H1 (cell line): ENCODE data around the gene HTR2A. TPM values are rescaled to one million over a fixed set of nuclear protein-coding genes. Genes with fewer than 3 reads are reported as not detected.

ENCODE experiments used
- CTCF ChIA-PET: fragments of 300-600 bp; sonication (Branson Sonifier 250); formaldehyde crosslinking; loops from one replicate; lab custom pipeline; 2021; ENCODE audit not compliant: partially characterized antibody; lab: Charles Lee
- POLR2A ChIA-PET: fragments of 300-600 bp; sonication (Branson Sonifier 250); formaldehyde crosslinking; loops from one replicate; lab custom pipeline; 2021; ENCODE audit warnings: inconsistent platforms; ENCODE audit not compliant: partially characterized antibody; lab: Charles Lee
- DNase-seq, 2 experiments: peaks; one replicate each; pipeline versions ENCODE4 v3.0.0 to v3.0.0-alpha.2; 2010 to 2022; ENCODE audit warnings: low spot score in 2 of 2, low read depth in 1 of 2, mixed read lengths in 1 of 2
- FAIRE-seq: peaks from 2 replicates; lab custom pipeline; 2011; peaks lifted over from hg19 to GRCh38; lab: Jason Lieb, UNC
- H2AFZ ChIP-seq: 2 replicates; pipeline ENCODE4 v1.8.1; 2012; ENCODE audit warnings: low read length, inconsistent platforms
- H2AK5ac ChIP-seq: 2 replicates; pipeline ENCODE4 v1.6.1; 2013; ENCODE audit warnings: low read depth, low read length
- H2BK120ac ChIP-seq: replicated peaks from 2 replicates; pipeline ENCODE3; 2013; ENCODE audit warnings: low read depth, low read length, inconsistent platforms
- H2BK12ac ChIP-seq: 2 replicates; pipeline ENCODE4 v1.6.1; 2013; ENCODE audit warnings: low read depth, low read length
- H2BK15ac ChIP-seq: 2 replicates; pipeline ENCODE4 v1.6.1; 2013; ENCODE audit warnings: low read length
- H2BK20ac ChIP-seq: 2 replicates; pipeline ENCODE4 v1.6.1; 2013; ENCODE audit warnings: low read length
- H2BK5ac ChIP-seq: 2 replicates; pipeline ENCODE4 v1.6.1; 2013; ENCODE audit warnings: low read depth, low read length
- H3K14ac ChIP-seq: 2 replicates; pipeline ENCODE4 v1.6.1; 2013; ENCODE audit warnings: inconsistent platforms; ENCODE audit not compliant: insufficient read length
- H3K18ac ChIP-seq: 2 replicates; pipeline ENCODE4 v1.6.1; 2013; ENCODE audit warnings: low read length; ENCODE audit errors: extremely low read depth
- H3K23ac ChIP-seq: 2 replicates; pipeline ENCODE4 v1.6.1; 2013; ENCODE audit warnings: inconsistent platforms; ENCODE audit not compliant: insufficient read length
- H3K23me2 ChIP-seq: 2 replicates; pipeline ENCODE4 v1.6.1; 2013; ENCODE audit warnings: low read depth, low read length
- H3K27ac ChIP-seq: 2 replicates; pipeline ENCODE4 v1.6.1; 2011; ENCODE audit warnings: low read depth, low read length, inconsistent platforms
- H3K27me3 ChIP-seq, 4 experiments: replicated peaks in 1 of 4; 1 replicate in 1 of 4; 2 replicates in 3 of 4; pipeline versions ENCODE4 v1.6.1 to v1.8.1; 2011 to 2013; ENCODE audit warnings: low read length in 3 of 4, mild to moderate bottlenecking in 3 of 4, inconsistent platforms in 2 of 4, mixed read lengths in 2 of 4, moderate library complexity in 1 of 4; ENCODE audit not compliant: control insufficient read depth in 3 of 4, insufficient read depth in 3 of 4; ENCODE audit errors: extremely low read depth in 1 of 4
- H3K36me3 ChIP-seq, 4 experiments: 2 replicates each; pipeline versions ENCODE4 v1.6.1 to v1.8.1; 2011 to 2013; ENCODE audit warnings: mild to moderate bottlenecking in 4 of 4, low read length in 3 of 4, moderate library complexity in 2 of 4, control low read depth in 1 of 4, inconsistent platforms in 1 of 4; ENCODE audit not compliant: insufficient read depth in 4 of 4, control insufficient read depth in 2 of 4
- H3K4ac ChIP-seq: replicated peaks from 2 replicates; pipeline ENCODE3; 2013; ENCODE audit warnings: low read length, low read depth, mixed read lengths, inconsistent platforms; ENCODE audit not compliant: insufficient read length
- H3K4me1 ChIP-seq, 4 experiments: replicated peaks in 1 of 4; 1 replicate in 1 of 4; 2 replicates in 3 of 4; pipeline versions ENCODE4 v1.6.1 to v1.8.1; 2011 to 2013; ENCODE audit warnings: low read length in 3 of 4, inconsistent platforms in 2 of 4, mixed read lengths in 1 of 4; ENCODE audit not compliant: insufficient read depth in 4 of 4, control insufficient read depth in 3 of 4
- H3K4me2 ChIP-seq, 2 experiments: 2 replicates each; pipeline versions ENCODE4 v1.6.1 to v1.8.1; 2011 to 2013; ENCODE audit warnings: low read depth in 2 of 2, low read length in 2 of 2, control low read depth in 1 of 2, inconsistent platforms in 1 of 2, mild to moderate bottlenecking in 1 of 2; ENCODE audit not compliant: insufficient read depth in 1 of 2
- H3K4me3 ChIP-seq, 4 experiments: fragments of 200-600, 300-600 bp in 1 of 4; sonication (generic), shearing (Covaris generic), sonication (Bioruptor Twin) in 1 of 4; 2 replicates each; pipeline versions ENCODE4 v1.5.1 to v1.8.1; 2011 to 2016; ENCODE audit warnings: low read length in 4 of 4, low read depth in 3 of 4, control low read depth in 2 of 4, inconsistent platforms in 2 of 4, mild to moderate bottlenecking in 2 of 4, mixed read lengths in 1 of 4, moderate library complexity in 1 of 4; ENCODE audit not compliant: insufficient read depth in 2 of 4; ENCODE audit errors: extremely low read depth in 1 of 4
- H3K56ac ChIP-seq: replicated peaks from 2 replicates; pipeline ENCODE3; 2013; ENCODE audit warnings: low read depth, mild to moderate bottlenecking, mixed read lengths, low read length, inconsistent platforms; ENCODE audit not compliant: insufficient read length
- H3K79me1 ChIP-seq: 2 replicates; pipeline ENCODE4 v1.6.1; 2013; ENCODE audit warnings: low read depth, low read length, control low read depth
- H3K79me2 ChIP-seq, 2 experiments: 2 replicates each; pipeline versions ENCODE4 v1.6.1 to v1.8.1; 2012 to 2013; ENCODE audit warnings: low read length in 2 of 2, mild to moderate bottlenecking in 2 of 2, inconsistent platforms in 1 of 2; ENCODE audit not compliant: insufficient read depth in 2 of 2, control insufficient read depth in 1 of 2
- H3K9ac ChIP-seq, 4 experiments: replicated peaks in 1 of 4; 1 replicate in 1 of 4; 2 replicates in 3 of 4; pipeline versions ENCODE4 v1.6.1 to v1.8.1; 2011 to 2013; ENCODE audit warnings: low read depth in 3 of 4, low read length in 3 of 4, control low read depth in 2 of 4, mild to moderate bottlenecking in 2 of 4, moderate library complexity in 2 of 4, inconsistent platforms in 1 of 4; ENCODE audit errors: extremely low read depth in 1 of 4
- H3K9me3 ChIP-seq, 2 experiments: 2 replicates each; pipeline versions ENCODE4 v1.6.1 to v1.8.1; 2012 to 2013; ENCODE audit warnings: mild to moderate bottlenecking in 2 of 2, moderate library complexity in 2 of 2, control low read depth in 1 of 2, inconsistent platforms in 1 of 2, low read depth in 1 of 2, low read length in 1 of 2, mixed read lengths in 1 of 2; ENCODE audit not compliant: insufficient read depth in 2 of 2
- H4K20me1 ChIP-seq, 2 experiments: replicated peaks in 1 of 2; 2 replicates each; pipeline versions ENCODE3 to v1.8.1; 2011 to 2013; ENCODE audit warnings: inconsistent platforms in 2 of 2, low read length in 2 of 2, mild to moderate bottlenecking in 1 of 2; ENCODE audit not compliant: insufficient read depth in 2 of 2, control insufficient read depth in 1 of 2
- H4K5ac ChIP-seq: 2 replicates; pipeline ENCODE4 v1.6.1; 2013; ENCODE audit warnings: low read length, low read depth, mixed read lengths, inconsistent platforms; ENCODE audit not compliant: insufficient read length
- H4K8ac ChIP-seq: 2 replicates; pipeline ENCODE4 v1.8.0; 2013; ENCODE audit warnings: mild to moderate bottlenecking, moderate library complexity, low read length, inconsistent platforms; ENCODE audit not compliant: insufficient read depth; ENCODE audit errors: extremely low read depth
- H4K91ac ChIP-seq: replicated peaks from 2 replicates; pipeline ENCODE3; 2013; ENCODE audit warnings: low read length, mixed read lengths, inconsistent platforms; ENCODE audit not compliant: insufficient read length
- HDAC6 ChIP-seq: IDR thresholded peaks from one replicate; pipeline ENCODE4 v1.7.1; 2012; ENCODE audit warnings: low read depth, mild to moderate bottlenecking, inconsistent platforms, low read length, moderate library complexity
- RAD21 ChIP-seq, 2 experiments: IDR thresholded peaks in 1 of 2; conservative IDR thresholded peaks in 1 of 2; 2 replicates each; pipeline ENCODE4 v1.6.1; 2011; ENCODE audit warnings: low read depth in 2 of 2, low read length in 2 of 2, improper control_type of control experiment in 1 of 2, inconsistent platforms in 1 of 2, mild to moderate bottlenecking in 1 of 2, moderate library complexity in 1 of 2
- WGBS, 2 experiments: shearing (Covaris generic) in 1 of 2; methylation state at CpG; one replicate each; pipeline versions ENCODE4 v1.1.6 to v1.1.7; 2013 to 2015; ENCODE audit warnings: low lambda C conversion rate in 2 of 2, mixed read lengths in 2 of 2, inconsistent platforms in 1 of 2, low coverage in 1 of 2, missing lambda C conversion rate in 1 of 2; ENCODE audit not compliant: insufficient replicate concordance in 2 of 2, insufficient coverage in 1 of 2, insufficient read length in 1 of 2; ENCODE audit errors: extremely low coverage in 1 of 2, missing lambda C conversion rate in 1 of 2; 5-methylcytosine and 5-hydroxymethylcytosine counted together
- polyA plus RNA-seq, 7 experiments: library from polyadenylated mRNA; depleted of rRNA in 3 of 7; stranded (reverse) in 5 of 7; unstranded in 2 of 7; fragments of >200 nt in 5 of 7; fragments of 200-250 nt in 2 of 7; gene quantifications; 1 replicate in 5 of 7; 2 replicates in 1 of 7; 4 replicates in 1 of 7; pipeline versions ENCODE4 v1.2.1 to v1.2.3, GENCODE V29; 2011 to 2013; ENCODE audit warnings: missing spikeins in 2 of 7, mixed read lengths in 2 of 7
- total RNA-seq: library from RNA; stranded (reverse); fragmentation: NEBNext Ultra II Directional; extraction: Animal tissue kit (Norgen Biotek cat#: 25700); gene quantifications from 2 replicates; pipeline ENCODE4 v1.2.1, GENCODE V29; 2021
- TF ChIP-seq, protein P1 (sequence below), 3 experiments: IDR thresholded peaks; 1 replicate in 2 of 3; 2 replicates in 1 of 3; pipeline versions ENCODE4 v1.5.1 to v1.6.1; 2011; ENCODE audit warnings: low read length in 3 of 3, mild to moderate bottlenecking in 3 of 3, inconsistent platforms in 2 of 3, low read depth in 1 of 3, moderate library complexity in 1 of 3; ENCODE audit not compliant: insufficient read depth in 1 of 3; ENCODE audit errors: control extremely low read depth in 1 of 3

Gene HTR2A
- total and polyA plus RNA-seq, 2 of the 8 experiments (the other 6 are each of a cell fraction or from before 2014, with no cell fraction given), result not detected

DNA sequence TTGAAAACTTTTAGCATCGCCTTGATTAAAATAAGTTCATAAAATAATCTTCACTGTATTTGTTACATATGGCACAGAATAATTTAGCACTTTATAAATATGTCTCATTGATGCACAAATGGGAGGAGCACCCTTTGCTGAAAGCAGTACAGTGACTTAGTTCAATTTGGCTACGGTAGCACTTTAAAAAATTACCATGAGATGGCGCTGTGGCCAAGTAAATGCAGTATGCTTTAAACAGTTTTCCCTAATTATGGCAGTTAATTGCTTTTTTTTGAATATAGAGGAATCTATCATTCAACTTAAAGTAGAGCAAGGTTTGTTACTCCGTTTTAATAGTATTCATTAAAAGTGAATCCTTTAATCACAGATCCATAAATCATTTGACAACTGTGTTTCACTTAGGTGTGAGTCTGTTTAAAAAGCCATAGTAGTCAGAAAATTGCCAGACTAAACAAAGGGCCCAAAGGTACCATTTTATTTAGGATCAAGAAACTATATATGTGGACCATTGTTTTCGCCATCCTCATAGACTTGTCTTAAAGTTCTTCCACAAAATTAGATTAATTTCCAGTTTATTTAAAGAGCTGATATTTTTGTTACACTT lies 65.2 kb downstream of the HTR2A start:
- H3K23me2 ChIP-seq, result no peaks in the 10 kb centered on the region
- H4K20me1 ChIP-seq, result no peaks in the 10 kb centered on the region
- H2BK5ac ChIP-seq, result no peak overlapping the region
- CTCF ChIA-PET, result interaction anchor here (0.6 to 2.5 kb wide), 26 partner anchors 9 to 1813 kb away, joined by 3 to 18 read pairs (median 3); no protein-coding TSS in a partner anchor
- no peaks in the 10 kb centered on the region for H3K79me2 ChIP-seq
- TF ChIP-seq HDAC6 (no peak), RAD21 (IDR thresholded peaks at IDR 0.05 in 1 of 2, conservative IDR thresholded peaks at IDR 0.05 in 1 of 2; ENCODE audit: low read depth in 2 of 2, low read length in 2 of 2) (peak; percentile 87 to 90)
- TF ChIP-seq, protein P1, sequence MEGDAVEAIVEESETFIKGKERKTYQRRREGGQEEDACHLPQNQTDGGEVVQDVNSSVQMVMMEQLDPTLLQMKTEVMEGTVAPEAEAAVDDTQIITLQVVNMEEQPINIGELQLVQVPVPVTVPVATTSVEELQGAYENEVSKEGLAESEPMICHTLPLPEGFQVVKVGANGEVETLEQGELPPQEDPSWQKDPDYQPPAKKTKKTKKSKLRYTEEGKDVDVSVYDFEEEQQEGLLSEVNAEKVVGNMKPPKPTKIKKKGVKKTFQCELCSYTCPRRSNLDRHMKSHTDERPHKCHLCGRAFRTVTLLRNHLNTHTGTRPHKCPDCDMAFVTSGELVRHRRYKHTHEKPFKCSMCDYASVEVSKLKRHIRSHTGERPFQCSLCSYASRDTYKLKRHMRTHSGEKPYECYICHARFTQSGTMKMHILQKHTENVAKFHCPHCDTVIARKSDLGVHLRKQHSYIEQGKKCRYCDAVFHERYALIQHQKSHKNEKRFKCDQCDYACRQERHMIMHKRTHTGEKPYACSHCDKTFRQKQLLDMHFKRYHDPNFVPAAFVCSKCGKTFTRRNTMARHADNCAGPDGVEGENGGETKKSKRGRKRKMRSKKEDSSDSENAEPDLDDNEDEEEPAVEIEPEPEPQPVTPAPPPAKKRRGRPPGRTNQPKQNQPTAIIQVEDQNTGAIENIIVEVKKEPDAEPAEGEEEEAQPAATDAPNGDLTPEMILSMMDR (IDR thresholded peaks at IDR 0.05; ENCODE audit: control extremely low read depth in 1 of 3, insufficient read depth in 1 of 3, low read depth in 1 of 3, low read length in 3 of 3), result peak in 2 of 3 experiments; percentile 54 to 65; a peak in 2 of 4 replicates
- no peak overlapping the region for H4K5ac ChIP-seq
- no peak overlapping the region for H2BK20ac ChIP-seq
- H3K27ac ChIP-seq, result no peak overlapping the region
- H3K14ac ChIP-seq, result no peak overlapping the region
- H3K18ac ChIP-seq, result no peak overlapping the region
- no peak overlapping the region for H2AFZ ChIP-seq
- no peaks in the 10 kb centered on the region for H3K9me3 ChIP-seq
- no peaks in the 10 kb centered on the region for H3K27me3 ChIP-seq
- no peak overlapping the region for H3K9ac ChIP-seq
- no peak overlapping the region for H2BK120ac ChIP-seq
- H4K91ac ChIP-seq, result no peak overlapping the region
- no peak overlapping the region for H2AK5ac ChIP-seq
- DNase-seq, result peak in 1 of 2 experiments; percentile 67
- POLR2A ChIA-PET, result no interaction called here
- H2BK15ac ChIP-seq, result no peak overlapping the region
- no peak overlapping the region for H3K56ac ChIP-seq
- no peak overlapping the region for H2BK12ac ChIP-seq
- no peaks in the 10 kb centered on the region for H3K36me3 ChIP-seq
- H3K4me1 ChIP-seq, result no peaks in the 10 kb centered on the region
- H3K4me2 ChIP-seq, result no peak overlapping the region
- peak; percentile 79 for FAIRE-seq
- H3K4me3 ChIP-seq, result no peak overlapping the region
- H3K4ac ChIP-seq, result no peak overlapping the region
- 12% methylated on average over 5 of the region's 5 CpGs; no CpG with 5 or more reads in 1 of the 2 experiments for WGBS, 2 experiments
- no peak overlapping the region for H3K23ac ChIP-seq
- H4K8ac ChIP-seq, result no peak overlapping the region
- no peaks in the 10 kb centered on the region for H3K79me1 ChIP-seq
